ENCODE measurements around the gene USP28. TPM values are rescaled to one million over a fixed set of nuclear protein-coding genes. Genes with fewer than 3 reads are reported as not detected.

USP28 gene
- total and polyA plus RNA-seq, 2 of the 8 experiments (the other 6 are each of a cell fraction or from before 2014, with no cell fraction given) = 82.6 to 119 TPM

DNA sequence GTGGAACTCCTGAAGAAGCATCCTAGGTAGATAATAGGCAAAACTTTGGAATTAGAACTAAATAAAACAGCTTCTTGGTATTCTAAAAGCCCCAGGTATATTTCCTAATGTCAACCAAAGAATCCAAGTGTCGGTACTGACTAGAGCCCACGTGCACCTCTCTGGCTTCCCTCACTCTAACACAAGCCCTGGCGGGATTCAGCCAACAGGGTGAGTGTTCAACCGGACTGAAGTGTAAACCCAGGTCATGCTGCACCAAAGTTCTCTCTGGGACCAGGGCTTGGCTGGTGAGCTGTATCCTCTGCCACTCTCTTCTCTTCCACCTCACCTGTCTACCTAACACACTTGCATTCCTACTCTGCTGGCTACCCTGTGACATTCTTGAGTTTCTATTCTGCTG lies 40.1 kb downstream of the USP28 start:
- H2BK120ac ChIP-seq (replicated peaks; ENCODE audit: low read depth, low read length) = no peak overlapping the region
- FAIRE-seq = no peak

More for the DNA sequence above, 40.1 kb downstream of the USP28 start:
- H3K56ac ChIP-seq (replicated peaks; ENCODE audit: insufficient read length, low read depth, low read length) = no peak overlapping the region
- no peak overlapping the region for H3K4me2 ChIP-seq (ENCODE audit: insufficient read depth in 1 of 2, low read depth in 2 of 2, low read length in 2 of 2)
- no peak overlapping the region for H3K27ac ChIP-seq (ENCODE audit: low read depth, low read length)
- H4K5ac ChIP-seq (ENCODE audit: insufficient read length, low read depth, low read length) = no peak overlapping the region
- no peak for TF ChIP-seq RXRA (IDR thresholded peaks at IDR 0.05; ENCODE audit: insufficient read depth, low read depth, low read length)
- TF ChIP-seq BACH1 (IDR thresholded peaks at IDR 0.05; ENCODE audit: low read length) = no peak
- no peak for TF ChIP-seq ZNF274 (IDR thresholded peaks at IDR 0.05; ENCODE audit: borderline replicate concordance, extremely low read depth, low read length)
- no peak for TF ChIP-seq YY1 (IDR thresholded peaks at IDR 0.05; ENCODE audit: low read depth, low read length)
- peaks cover 3 to 35% of the 10 kb centered on the region in 2 experiments; a peak in 2 of 4 replicates for H3K79me2 ChIP-seq (ENCODE audit: control insufficient read depth in 1 of 2, insufficient read depth in 2 of 2, low read length in 2 of 2)
- no peak overlapping the region for H2AFZ ChIP-seq (ENCODE audit: low read length)
- ChIA-PET CTCF (ENCODE audit: partially characterized antibody) (interaction anchor here (1.0 to 1.4 kb wide), 3 partner anchors 25 to 60 kb away, joined by 3 to 7 read pairs (median 7); no protein-coding TSS in a partner anchor), POLR2A (ENCODE audit: partially characterized antibody) (interaction anchor here (1.4 to 1.9 kb wide), 2 partner anchors 10 to 17 kb away, joined by 5 to 6 read pairs; no protein-coding TSS in a partner anchor)
- peaks cover 22 to 72% (median 48%) of the 10 kb centered on the region in 4 experiments for H3K36me3 ChIP-seq (ENCODE audit: control insufficient read depth in 2 of 4, insufficient read depth in 4 of 4, low read length in 3 of 4)
- no peaks in the 10 kb centered on the region for H3K27me3 ChIP-seq (replicated peaks in 1 of 4; ENCODE audit: control insufficient read depth in 3 of 4, extremely low read depth in 1 of 4, insufficient read depth in 3 of 4, low read length in 3 of 4)
- no peak overlapping the region for H3K18ac ChIP-seq (ENCODE audit: extremely low read depth, low read length)
- no peak overlapping the region for H3K23ac ChIP-seq (ENCODE audit: insufficient read length)
- H4K91ac ChIP-seq (replicated peaks; ENCODE audit: insufficient read length, low read length) = no peak overlapping the region
- H3K4ac ChIP-seq (replicated peaks; ENCODE audit: insufficient read length, low read depth, low read length) = no peak overlapping the region
- DNase-seq (ENCODE audit: low read depth in 1 of 2, low spot score in 2 of 2) = no peak
- no peak overlapping the region for H2BK12ac ChIP-seq (ENCODE audit: low read depth, low read length)
- no peak overlapping the region for H2BK20ac ChIP-seq (ENCODE audit: low read length)
- H3K4me1 ChIP-seq (replicated peaks in 1 of 4; ENCODE audit: control insufficient read depth in 3 of 4, insufficient read depth in 4 of 4, low read length in 3 of 4) = no peaks in the 10 kb centered on the region
- H4K20me1 ChIP-seq (replicated peaks in 1 of 2; ENCODE audit: control insufficient read depth in 1 of 2, insufficient read depth in 2 of 2, low read length in 2 of 2) = peaks cover 3 to 11% of the 10 kb centered on the region in 2 experiments
- H3K9me3 ChIP-seq (ENCODE audit: insufficient read depth in 2 of 2, low read depth in 1 of 2, low read length in 1 of 2) = no peaks in the 10 kb centered on the region
- 93% methylated on average over 4 of the region's 4 CpGs; no CpG with 5 or more reads in 1 of the 2 experiments for WGBS, 2 experiments (ENCODE audit: extremely low coverage in 1 of 2, insufficient coverage in 1 of 2, insufficient read length in 1 of 2, insufficient replicate concordance in 2 of 2, low coverage in 1 of 2, low lambda C conversion rate in 2 of 2, missing lambda C conversion rate in 1 of 2)
- no peak overlapping the region for H2BK5ac ChIP-seq (ENCODE audit: low read depth, low read length)
- no peak overlapping the region for H4K8ac ChIP-seq (ENCODE audit: extremely low read depth, insufficient read depth, low read length)
- no peaks in the 10 kb centered on the region for H3K23me2 ChIP-seq (ENCODE audit: low read depth, low read length)
- H3K79me1 ChIP-seq (ENCODE audit: low read depth, low read length) = peaks cover 4% of the 10 kb centered on the region
- H2AK5ac ChIP-seq (ENCODE audit: low read depth, low read length) = no peak overlapping the region
- H3K14ac ChIP-seq (ENCODE audit: insufficient read length) = no peak overlapping the region
- no peak overlapping the region for H2BK15ac ChIP-seq (ENCODE audit: low read length)
- H3K4me3 ChIP-seq (ENCODE audit: extremely low read depth in 1 of 4, insufficient read depth in 2 of 4, low read depth in 3 of 4, low read length in 4 of 4) = no peak overlapping the region
- no peak overlapping the region; a peak in 1 of 7 replicates for H3K9ac ChIP-seq (replicated peaks in 1 of 4; ENCODE audit: extremely low read depth in 1 of 4, low read depth in 3 of 4, low read length in 3 of 4)

Measured in H1 (cell line).